Astrocyte (in vitro differentiated cells and primary cell): ENCODE data around the gene PITPNM3. TPM values are rescaled to one million over a fixed set of nuclear protein-coding genes. Genes with fewer than 3 reads are reported as not detected.

Experiments used
- DNase-seq: peaks from one replicate; pipeline ENCODE4 v3.0.0-alpha.2; 2010; ENCODE audit warnings: low read depth
- FAIRE-seq: peaks from 2 replicates; lab custom pipeline; 2011; peaks lifted over from hg19 to GRCh38; lab: Jason Lieb, UNC
- H2AFZ ChIP-seq: 2 replicates; pipeline ENCODE4 v1.6.0; 2012; ENCODE audit warnings: low read depth, low read length, inconsistent platforms
- H3K27ac ChIP-seq: 2 replicates; pipeline ENCODE4 v1.5.1; 2011; ENCODE audit warnings: low read depth, low read length, inconsistent platforms
- H3K27me3 ChIP-seq: 2 replicates; pipeline ENCODE4 v1.6.0; 2011; ENCODE audit warnings: low read length, inconsistent platforms; ENCODE audit not compliant: insufficient read depth
- H3K36me3 ChIP-seq: 2 replicates; pipeline ENCODE4 v1.5.1; 2011; ENCODE audit warnings: low read length, inconsistent platforms; ENCODE audit not compliant: insufficient read depth
- H3K4me1 ChIP-seq: 2 replicates; pipeline ENCODE4 v1.5.1; 2011; ENCODE audit warnings: low read length, inconsistent platforms; ENCODE audit not compliant: insufficient read depth
- H3K4me2 ChIP-seq: 2 replicates; pipeline ENCODE4 v1.6.0; 2012; ENCODE audit warnings: low read length, inconsistent platforms
- H3K4me3 ChIP-seq: 2 replicates; pipeline ENCODE4 v1.5.1; 2011; ENCODE audit warnings: low read depth, mild to moderate bottlenecking, low read length, inconsistent platforms; ENCODE audit not compliant: insufficient read depth
- H3K79me2 ChIP-seq: 2 replicates; pipeline ENCODE4 v1.6.0; 2012; ENCODE audit warnings: mild to moderate bottlenecking, low read length, inconsistent platforms; ENCODE audit not compliant: insufficient read depth
- H3K9ac ChIP-seq: 2 replicates; pipeline ENCODE4 v1.6.0; 2012; ENCODE audit warnings: mild to moderate bottlenecking, low read length, inconsistent platforms
- H3K9me3 ChIP-seq: 2 replicates; pipeline ENCODE4 v1.5.1; 2012; ENCODE audit warnings: low read depth, mild to moderate bottlenecking, low read length, inconsistent platforms; ENCODE audit not compliant: insufficient read depth
- H4K20me1 ChIP-seq: 2 replicates; pipeline ENCODE4 v1.6.0; 2012; ENCODE audit warnings: low read length, inconsistent platforms; ENCODE audit not compliant: insufficient read depth
- H3K27ac Mint-ChIP-seq: one replicate; pipeline ENCODE4 v1.8.0; 2021; ENCODE audit warnings: mild to moderate bottlenecking, mixed read lengths; ENCODE audit not compliant: unreplicated experiment
- H3K27me3 Mint-ChIP-seq: one replicate; pipeline ENCODE4 v1.8.0; 2021; ENCODE audit warnings: low read depth, mixed read lengths; ENCODE audit not compliant: unreplicated experiment
- H3K36me3 Mint-ChIP-seq: one replicate; pipeline ENCODE4 v1.8.0; 2021; ENCODE audit warnings: low read depth, mixed read lengths; ENCODE audit not compliant: unreplicated experiment
- H3K4me1 Mint-ChIP-seq: one replicate; pipeline ENCODE4 v1.8.0; 2021; ENCODE audit warnings: low read depth, mixed read lengths; ENCODE audit not compliant: unreplicated experiment
- H3K4me3 Mint-ChIP-seq: one replicate; pipeline ENCODE4 v1.8.0; 2021; ENCODE audit warnings: mild to moderate bottlenecking, moderate library complexity, mixed read lengths; ENCODE audit not compliant: unreplicated experiment
- H3K9me3 Mint-ChIP-seq: one replicate; pipeline ENCODE4 v1.8.0; 2021; ENCODE audit warnings: mild to moderate bottlenecking, mixed read lengths; ENCODE audit not compliant: unreplicated experiment
- EZH2 ChIP-seq: IDR thresholded peaks from 2 replicates; pipeline ENCODE4 v1.6.1; 2012; ENCODE audit warnings: mild to moderate bottlenecking, low read length, inconsistent platforms; ENCODE audit not compliant: insufficient read depth
- total RNA-seq: library from RNA; stranded (reverse); gene quantifications from 2 replicates; pipeline ENCODE4 v1.2.1, GENCODE V29; 2021
- TF ChIP-seq, protein P1 (sequence below): IDR thresholded peaks from 2 replicates; pipeline ENCODE4 v1.5.1; 2011; ENCODE audit warnings: low read depth, mild to moderate bottlenecking, inconsistent platforms, low read length, moderate library complexity; ENCODE audit not compliant: insufficient read depth

PITPNM3 gene
- total RNA-seq, 1 donor from 2014 or later: 1.3 TPM

DNA sequence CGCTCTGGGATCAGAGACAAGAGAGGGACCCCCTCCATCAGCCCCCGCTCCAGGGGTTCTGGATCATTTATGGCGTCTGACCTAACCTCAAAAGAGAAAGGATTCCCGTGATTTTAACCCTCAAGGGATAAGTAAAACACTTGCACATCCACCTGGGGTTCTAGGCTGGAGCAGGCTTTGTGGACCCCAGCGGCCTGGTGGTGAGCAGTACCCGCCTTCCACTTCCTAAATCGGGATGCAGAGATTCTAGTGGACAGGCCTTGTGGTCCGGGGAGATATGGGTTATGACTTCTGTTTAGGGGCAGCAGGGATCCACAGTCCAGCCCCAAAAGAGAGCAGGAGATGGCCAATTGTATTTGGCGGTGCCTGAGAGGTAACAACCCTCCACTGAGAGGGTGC is 684 bp upstream of the PITPNM3 start:
- no peaks in the 10 kb centered on the region for H3K9me3 Mint-ChIP-seq
- H3K9me3 ChIP-seq: no peaks in the 10 kb centered on the region

DNA sequence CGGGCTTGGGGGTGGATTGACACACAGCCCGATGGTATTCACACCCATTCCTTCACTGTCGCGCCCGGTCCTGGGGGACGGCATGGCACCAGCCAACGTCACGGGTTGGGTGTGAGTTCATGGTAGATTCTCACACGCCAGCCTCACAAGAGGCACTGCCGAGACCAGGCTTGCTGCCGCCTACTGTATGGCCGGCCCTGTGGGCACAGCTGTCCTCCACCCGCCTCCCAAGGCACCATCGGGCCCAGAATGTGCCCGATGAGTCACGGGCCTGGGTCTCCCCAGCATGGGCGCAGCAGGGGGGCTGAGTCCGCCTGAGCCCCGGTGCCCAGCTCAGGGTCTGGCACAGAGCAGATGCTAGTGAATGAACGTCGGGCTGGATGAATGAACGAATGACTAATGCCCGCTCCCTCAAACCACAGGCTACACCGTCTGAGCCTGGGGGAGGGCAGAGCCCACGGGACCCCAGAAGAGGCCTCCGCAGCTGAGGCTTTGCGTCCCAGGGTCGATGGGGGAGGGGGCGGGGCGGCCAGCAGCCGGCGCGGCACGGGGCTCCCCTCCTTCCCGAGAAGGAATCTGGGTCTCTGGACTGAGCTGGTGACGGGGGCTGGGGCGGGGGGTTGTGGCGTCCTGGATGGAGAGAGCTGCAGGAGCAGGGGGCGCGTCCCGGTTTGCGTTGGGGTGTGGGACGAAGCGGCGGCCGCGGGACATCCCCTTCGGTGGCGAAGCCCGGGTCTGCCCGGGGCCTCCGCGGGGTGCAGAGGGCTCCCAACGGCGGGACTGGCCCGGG is 829 bp downstream of the PITPNM3 start:
- no peak overlapping the region for H3K27ac Mint-ChIP-seq
- peak overlapping the region; percentile 87 for H3K4me2 ChIP-seq
- FAIRE-seq (no peak), DNase-seq (peak; percentile 49)
- H3K79me2 ChIP-seq: no peaks in the 10 kb centered on the region
- H3K36me3 Mint-ChIP-seq: peaks cover 4% of the 10 kb centered on the region
- H2AFZ ChIP-seq: peak overlapping the region; percentile 50
- H3K9me3 ChIP-seq: no peaks in the 10 kb centered on the region
- no peak overlapping the region for H3K27ac ChIP-seq
- H3K27me3 Mint-ChIP-seq: peaks cover 60% of the 10 kb centered on the region
- H3K4me3 ChIP-seq: peak overlapping the region; percentile 44
- H3K36me3 ChIP-seq: no peaks in the 10 kb centered on the region
- no peaks in the 10 kb centered on the region for H3K9me3 Mint-ChIP-seq
- peaks cover 6% of the 10 kb centered on the region for H3K4me1 Mint-ChIP-seq
- H3K27me3 ChIP-seq: peaks cover 30% of the 10 kb centered on the region
- peak overlapping the region; percentile 40 for H3K9ac ChIP-seq
- H3K4me1 ChIP-seq: peaks cover 12% of the 10 kb centered on the region
- TF ChIP-seq, protein P1, sequence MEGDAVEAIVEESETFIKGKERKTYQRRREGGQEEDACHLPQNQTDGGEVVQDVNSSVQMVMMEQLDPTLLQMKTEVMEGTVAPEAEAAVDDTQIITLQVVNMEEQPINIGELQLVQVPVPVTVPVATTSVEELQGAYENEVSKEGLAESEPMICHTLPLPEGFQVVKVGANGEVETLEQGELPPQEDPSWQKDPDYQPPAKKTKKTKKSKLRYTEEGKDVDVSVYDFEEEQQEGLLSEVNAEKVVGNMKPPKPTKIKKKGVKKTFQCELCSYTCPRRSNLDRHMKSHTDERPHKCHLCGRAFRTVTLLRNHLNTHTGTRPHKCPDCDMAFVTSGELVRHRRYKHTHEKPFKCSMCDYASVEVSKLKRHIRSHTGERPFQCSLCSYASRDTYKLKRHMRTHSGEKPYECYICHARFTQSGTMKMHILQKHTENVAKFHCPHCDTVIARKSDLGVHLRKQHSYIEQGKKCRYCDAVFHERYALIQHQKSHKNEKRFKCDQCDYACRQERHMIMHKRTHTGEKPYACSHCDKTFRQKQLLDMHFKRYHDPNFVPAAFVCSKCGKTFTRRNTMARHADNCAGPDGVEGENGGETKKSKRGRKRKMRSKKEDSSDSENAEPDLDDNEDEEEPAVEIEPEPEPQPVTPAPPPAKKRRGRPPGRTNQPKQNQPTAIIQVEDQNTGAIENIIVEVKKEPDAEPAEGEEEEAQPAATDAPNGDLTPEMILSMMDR: no peak
- TF ChIP-seq EZH2: no peak
- H3K4me3 Mint-ChIP-seq: peak overlapping the region; percentile 69
- peaks cover 19% of the 10 kb centered on the region for H4K20me1 ChIP-seq

More for the DNA sequence above, 684 bp upstream of the PITPNM3 start:
- no peak for TF ChIP-seq EZH2
- TF ChIP-seq, protein P1: no peak
- Mint-ChIP-seq H3K36me3 (peaks cover 4% of the 10 kb centered on the region), H3K4me1 (peaks cover 6% of the 10 kb centered on the region), H3K27ac (no peak overlapping the region), H3K27me3 (peaks cover 60% of the 10 kb centered on the region), H3K4me3 (peak overlapping the region; percentile 60)
- Histone ChIP-seq H3K79me2 (no peaks in the 10 kb centered on the region), H3K4me1 (peaks cover 12% of the 10 kb centered on the region), H3K4me2 (peak overlapping the region; percentile 77), H2AFZ (no peak overlapping the region), H3K27ac (no peak overlapping the region), H3K36me3 (no peaks in the 10 kb centered on the region), H4K20me1 (peaks cover 19% of the 10 kb centered on the region), H3K4me3 (no peak overlapping the region), H3K27me3 (peaks cover 30% of the 10 kb centered on the region), H3K9ac (no peak overlapping the region)
- FAIRE-seq (no peak), DNase-seq (no peak)

DNA sequence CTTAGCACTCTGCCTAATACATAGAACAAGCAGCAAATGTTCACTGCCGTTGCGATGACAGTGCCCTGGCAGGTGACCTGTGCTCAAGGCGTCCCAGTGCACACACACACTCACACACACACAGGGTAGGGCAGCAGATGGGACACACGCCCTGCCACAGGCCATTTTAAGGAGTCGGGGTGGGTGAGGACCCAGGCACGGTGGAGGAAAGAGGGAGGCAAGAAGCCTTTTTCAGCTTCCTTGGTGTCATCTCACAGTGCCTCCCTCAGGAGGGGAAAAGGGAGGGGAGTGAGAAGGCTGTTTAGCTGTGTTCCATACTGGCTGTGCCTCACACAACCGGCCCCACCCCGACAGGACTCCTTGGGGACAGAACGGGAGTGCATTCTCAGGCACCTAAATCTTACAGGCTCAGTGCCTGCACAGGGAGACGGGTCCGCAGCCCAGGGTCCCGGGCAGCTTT is 1.5 kb downstream of the PITPNM3 start:
- Histone ChIP-seq H3K79me2 (no peaks in the 10 kb centered on the region), H3K9me3 (no peaks in the 10 kb centered on the region), H3K27me3 (peaks cover 33% of the 10 kb centered on the region), H4K20me1 (peaks cover 19% of the 10 kb centered on the region), H3K4me2 (peak overlapping the region; percentile 87), H3K4me1 (peaks cover 12% of the 10 kb centered on the region), H3K9ac (peak overlapping the region; percentile 40), H2AFZ (peak overlapping the region; percentile 50), H3K4me3 (peak overlapping the region; percentile 44), H3K36me3 (no peaks in the 10 kb centered on the region), H3K27ac (no peak overlapping the region)
- TF ChIP-seq, protein P1: no peak
- peak; percentile 26 for TF ChIP-seq EZH2
- Mint-ChIP-seq H3K9me3 (no peaks in the 10 kb centered on the region), H3K27me3 (peaks cover 60% of the 10 kb centered on the region), H3K4me3 (peak overlapping the region; percentile 52), H3K36me3 (peaks cover 3% of the 10 kb centered on the region), H3K4me1 (peaks cover 6% of the 10 kb centered on the region), H3K27ac (no peak overlapping the region)
- FAIRE-seq (no peak), DNase-seq (no peak)
